Fibroblast of villous mesenchyme (primary cell): Measurements from ENCODE around the gene C1QTNF3. TPM values are rescaled to one million over a fixed set of nuclear protein-coding genes. Genes with fewer than 3 reads are reported as not detected.
"Not testable (repeated sequence)": the region's sequence is repeated elsewhere in the genome, so short reads cannot be mapped to it uniquely, and the experiment has no call there.

Experiments
- DNase-seq: peaks from one replicate; pipeline ENCODE4 v3.0.0-alpha.2; 2010; ENCODE audit warnings: low read depth
- H3K4me3 ChIP-seq: 2 replicates; pipeline ENCODE4 v1.5.1; 2011; ENCODE audit warnings: low read depth, mild to moderate bottlenecking, low read length
- total RNA-seq: library from RNA; depleted of rRNA; stranded (reverse); fragments of >200 nt; gene quantifications from 2 replicates; pipeline ENCODE4 v1.2.3, GENCODE V29; 2012
- TF ChIP-seq, protein P1 (sequence below): IDR thresholded peaks from 2 replicates; pipeline ENCODE4 v1.5.1; 2012; ENCODE audit warnings: low read depth, mild to moderate bottlenecking, low read length; ENCODE audit not compliant: insufficient read depth

C1QTNF3 gene
- total RNA-seq, 1 donor: 0.86 TPM

DNA sequence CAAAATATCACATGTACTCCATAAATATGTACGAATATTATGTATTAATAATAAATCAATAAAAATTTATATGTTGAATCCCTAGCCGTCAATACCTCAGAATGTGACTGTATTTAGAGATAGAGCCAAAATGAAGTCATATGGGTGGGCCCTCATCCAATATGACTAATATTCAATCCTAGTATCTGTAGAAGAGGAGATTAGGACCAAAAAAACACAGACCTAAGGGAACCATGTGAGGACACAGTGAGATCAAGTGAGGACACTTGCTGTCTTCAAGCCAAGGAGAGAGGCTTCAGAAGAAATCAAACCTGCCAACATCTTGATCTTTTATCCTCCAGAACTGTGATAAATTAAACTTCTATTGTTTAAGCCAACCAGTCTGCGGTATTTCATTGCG is 31.5 kb downstream of the C1QTNF3 start:
- DNase-seq: no peak
- no peak overlapping the region for H3K4me3 ChIP-seq
- TF ChIP-seq, protein P1, sequence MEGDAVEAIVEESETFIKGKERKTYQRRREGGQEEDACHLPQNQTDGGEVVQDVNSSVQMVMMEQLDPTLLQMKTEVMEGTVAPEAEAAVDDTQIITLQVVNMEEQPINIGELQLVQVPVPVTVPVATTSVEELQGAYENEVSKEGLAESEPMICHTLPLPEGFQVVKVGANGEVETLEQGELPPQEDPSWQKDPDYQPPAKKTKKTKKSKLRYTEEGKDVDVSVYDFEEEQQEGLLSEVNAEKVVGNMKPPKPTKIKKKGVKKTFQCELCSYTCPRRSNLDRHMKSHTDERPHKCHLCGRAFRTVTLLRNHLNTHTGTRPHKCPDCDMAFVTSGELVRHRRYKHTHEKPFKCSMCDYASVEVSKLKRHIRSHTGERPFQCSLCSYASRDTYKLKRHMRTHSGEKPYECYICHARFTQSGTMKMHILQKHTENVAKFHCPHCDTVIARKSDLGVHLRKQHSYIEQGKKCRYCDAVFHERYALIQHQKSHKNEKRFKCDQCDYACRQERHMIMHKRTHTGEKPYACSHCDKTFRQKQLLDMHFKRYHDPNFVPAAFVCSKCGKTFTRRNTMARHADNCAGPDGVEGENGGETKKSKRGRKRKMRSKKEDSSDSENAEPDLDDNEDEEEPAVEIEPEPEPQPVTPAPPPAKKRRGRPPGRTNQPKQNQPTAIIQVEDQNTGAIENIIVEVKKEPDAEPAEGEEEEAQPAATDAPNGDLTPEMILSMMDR: no peak

DNA sequence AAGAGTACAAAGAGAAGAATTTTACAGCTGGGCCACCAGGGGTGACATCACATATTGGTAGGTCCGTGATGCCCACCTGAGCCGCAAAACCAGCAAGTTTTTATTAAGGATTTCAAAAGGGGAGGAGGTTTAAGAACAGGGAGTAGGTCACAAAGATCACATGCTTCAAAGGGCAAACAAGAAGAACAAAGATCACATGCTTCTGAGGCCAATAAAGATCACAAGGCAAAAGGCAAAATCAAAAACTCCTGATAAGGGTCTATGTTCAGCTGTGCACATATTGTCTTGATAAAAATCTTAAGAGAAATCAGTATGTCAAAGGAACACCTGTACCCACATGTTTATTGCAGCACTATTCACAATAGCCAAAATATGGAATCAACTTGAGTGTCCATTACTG is 32.9 kb downstream of the C1QTNF3 start:
- H3K4me3 ChIP-seq, DNase-seq: not testable (repeated sequence)

GRCh38 chr5:34009610-34010009 is 33.4 kb downstream of the C1QTNF3 start:
- no peak for DNase-seq
- TF ChIP-seq, protein P1: no peak
- no peak overlapping the region for H3K4me3 ChIP-seq

DNA sequence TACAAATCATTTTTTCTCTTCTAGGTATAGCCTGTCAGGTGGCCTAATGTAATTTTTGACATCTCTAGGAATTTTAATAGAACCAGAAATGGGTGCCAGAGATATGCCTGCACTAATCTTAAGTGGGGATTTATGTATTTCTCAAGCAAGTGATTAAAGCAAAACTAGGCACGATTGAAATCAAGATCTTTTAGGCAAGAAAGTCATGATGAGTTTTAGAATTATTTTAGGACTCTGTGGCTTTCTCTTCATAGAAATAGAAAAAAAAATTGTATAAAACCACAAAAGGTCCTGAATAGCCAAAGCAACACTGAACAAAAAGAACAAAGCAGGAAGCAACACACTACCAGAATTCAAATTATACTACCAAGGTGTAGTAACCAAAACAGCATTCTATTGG is 34.2 kb downstream of the C1QTNF3 start:
- TF ChIP-seq, protein P1: no peak
- no peak for DNase-seq
- peak overlapping the region; percentile 76 for H3K4me3 ChIP-seq

- TF ChIP-seq, protein P1: no peak
- H3K4me3 ChIP-seq: peak within 1 kb of the TSS; percentile 76
- DNase-seq: peak; percentile 93
Observed at GRCh38 chr5:34007621-34008600, 35.1 kb downstream of the C1QTNF3 start, which contains the start of gene AMACR. AMACR (minus strand) TSS chr5:34008050; CDS start chr5:34008019, 31 bp downstream.

GRCh38 chr5:34007201-34007620 is 35.8 kb downstream of the C1QTNF3 start:
- TF ChIP-seq, protein P1: no peak

DNA sequence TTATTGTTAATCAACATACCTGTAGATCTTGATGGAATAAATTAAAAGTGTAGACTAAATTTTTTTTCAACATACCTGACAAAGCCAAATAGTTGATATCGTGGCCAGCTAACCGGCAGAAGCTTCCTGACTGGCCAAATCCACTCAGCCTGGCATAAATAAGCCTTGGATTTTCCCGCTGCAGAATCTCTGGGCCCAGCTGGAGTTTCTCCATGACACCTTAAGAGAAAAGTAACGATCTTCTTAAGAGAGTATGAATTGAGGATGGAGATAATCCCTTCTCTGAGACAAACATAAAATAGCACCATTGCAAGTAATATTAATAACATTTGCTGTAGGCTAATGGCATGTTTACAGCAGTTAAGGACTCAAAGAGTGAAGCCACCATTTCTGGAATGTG is 37.3 kb downstream of the C1QTNF3 start:
- no peak overlapping the region for H3K4me3 ChIP-seq
- no peak for DNase-seq
- TF ChIP-seq, protein P1: no peak

More at GRCh38 chr5:34007201-34007620, 35.8 kb downstream of the C1QTNF3 start:
- DNase-seq: no peak
- H3K4me3 ChIP-seq: peak overlapping the region; percentile 76
